ENCODE measurements around the gene RRAD.
"Not testable (repeated sequence)": the region's sequence is repeated elsewhere in the genome, so short reads cannot be mapped to it uniquely, and the experiment has no call there.

The RRAD gene

GRCh38 chr16:66936889-66937554 lies 11.7 kb upstream of the RRAD start:
- Mint-ChIP-seq H3K27ac (no peak overlapping the region), H3K27me3 (ENCODE audit: low read depth) (no peaks in the 10 kb centered on the region), H3K9me3 (no peaks in the 10 kb centered on the region), H3K4me1 (peaks cover 29% of the 10 kb centered on the region), H3K4me3 (peak overlapping the region; percentile 94 to 99 (median 99)), H3K36me3 (ENCODE audit: low read depth) (peaks cover 24% of the 10 kb centered on the region)
- no peak for TF ChIP-seq CTCF (IDR thresholded peaks at IDR 0.05; ENCODE audit: unreplicated experiment in 3 of 3)

DNA sequence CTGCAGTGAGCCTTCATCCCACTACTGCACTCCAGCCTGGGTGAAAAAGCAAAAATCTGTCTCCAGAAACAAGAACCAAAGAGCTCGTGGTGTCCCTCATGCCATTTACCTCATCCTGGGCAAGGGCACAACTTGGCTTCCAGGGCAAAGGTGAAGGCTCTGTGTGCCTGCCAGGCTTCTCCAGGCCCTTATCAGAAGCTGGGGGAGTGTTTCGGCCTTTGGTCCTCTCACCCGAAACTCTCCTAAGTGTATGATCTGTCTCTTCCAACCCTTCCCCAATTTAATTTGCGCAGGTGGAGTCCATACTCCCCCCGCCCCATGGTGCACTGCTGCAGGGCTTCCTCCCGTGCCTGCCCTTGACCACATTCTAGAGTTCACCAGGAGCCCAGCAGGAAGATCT lies 11.1 kb upstream of the RRAD start:
- H3K4me1 Mint-ChIP-seq = peaks cover 29% of the 10 kb centered on the region
- no peaks in the 10 kb centered on the region for H3K9me3 Mint-ChIP-seq
- H3K27me3 Mint-ChIP-seq (ENCODE audit: low read depth) = no peaks in the 10 kb centered on the region
- TF ChIP-seq CTCF (IDR thresholded peaks at IDR 0.05; ENCODE audit: unreplicated experiment in 3 of 3) = no peak
- H3K36me3 Mint-ChIP-seq (ENCODE audit: low read depth) = peaks cover 23% of the 10 kb centered on the region
- H3K4me3 Mint-ChIP-seq = peak overlapping the region; percentile 94 to 99 (median 99)
- H3K27ac Mint-ChIP-seq = no peak overlapping the region

GRCh38 chr16:66935314-66936011 lies 10.1 kb upstream of the RRAD start, which contains the start of gene CES2:
TSS of gene CES2 (plus strand) at chr16:66935516. CDS start at chr16:66935636, 120 bp downstream.
- H3K27me3 Mint-ChIP-seq (ENCODE audit: low read depth) = no peaks in the 10 kb centered on the region
- peaks cover 22% of the 10 kb centered on the region for H3K36me3 Mint-ChIP-seq (ENCODE audit: low read depth)
- H3K27ac Mint-ChIP-seq = peak within 1 kb of the TSS; percentile 86 to 95 (median 93)
- no peaks in the 10 kb centered on the region for H3K9me3 Mint-ChIP-seq
- H3K4me3 Mint-ChIP-seq = peak within 1 kb of the TSS; percentile 94 to 99 (median 99)
- H3K4me1 Mint-ChIP-seq = peaks cover 29% of the 10 kb centered on the region
- no peak for TF ChIP-seq CTCF (IDR thresholded peaks at IDR 0.05; ENCODE audit: unreplicated experiment in 3 of 3)

DNA sequence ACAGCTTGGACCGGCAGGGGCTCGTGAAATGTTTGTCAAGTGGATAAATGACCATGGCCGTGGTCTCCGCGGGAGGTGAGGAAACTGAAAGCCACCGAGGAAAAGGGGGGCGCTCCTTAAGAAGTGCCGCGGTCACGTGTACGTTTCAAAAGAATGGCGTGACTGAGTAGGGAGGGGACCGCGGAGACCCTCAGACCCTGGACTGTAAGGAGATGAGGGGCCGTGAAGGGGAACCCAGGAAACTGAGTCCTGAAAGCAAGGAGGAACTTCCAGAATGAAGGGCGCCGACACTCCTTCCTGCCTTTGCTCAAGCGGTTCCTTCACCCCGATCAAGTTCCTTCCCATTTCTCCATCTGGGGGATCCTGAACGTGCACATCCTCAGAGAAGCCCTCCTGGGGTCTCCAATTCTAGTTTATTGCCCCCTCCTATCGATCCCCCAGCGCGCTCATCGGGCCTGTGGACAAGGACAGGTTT lies 9.5 kb upstream of the RRAD start:
- H3K9me3 Mint-ChIP-seq; H3K27me3 Mint-ChIP-seq (ENCODE audit: low read depth): not testable (repeated sequence)
- H3K36me3 Mint-ChIP-seq (ENCODE audit: low read depth) = peaks cover 20% of the 10 kb centered on the region
- H3K4me3 Mint-ChIP-seq = peak overlapping the region; percentile 94 to 99 (median 99)
- peak overlapping the region; percentile 86 to 95 (median 93) for H3K27ac Mint-ChIP-seq
- H3K4me1 Mint-ChIP-seq = peaks cover 29% of the 10 kb centered on the region

- H3K4me1 Mint-ChIP-seq = peaks cover 29% of the 10 kb centered on the region
- no peak for TF ChIP-seq CTCF (IDR thresholded peaks at IDR 0.05; ENCODE audit: unreplicated experiment in 3 of 3)
- H3K4me3 Mint-ChIP-seq = peak within 1 kb of the TSS; percentile 94 to 99 (median 99)
- no peaks in the 10 kb centered on the region for H3K27me3 Mint-ChIP-seq (ENCODE audit: low read depth)
- no peaks in the 10 kb centered on the region for H3K9me3 Mint-ChIP-seq
- H3K27ac Mint-ChIP-seq = peak within 1 kb of the TSS; percentile 86 to 95 (median 93)
- H3K36me3 Mint-ChIP-seq (ENCODE audit: low read depth) = peaks cover 17% of the 10 kb centered on the region
Observed at GRCh38 chr16:66934138-66934838, 9.0 kb upstream of the RRAD start, which contains the start of gene CIAO2B. TSS of gene CIAO2B (minus strand) at chr16:66934402. CDS start at chr16:66934364, 38 bp downstream.

- Mint-ChIP-seq H3K4me3 (peak overlapping the region; percentile 94 to 99 (median 99)), H3K36me3 (ENCODE audit: low read depth) (peaks cover 17% of the 10 kb centered on the region), H3K27me3 (ENCODE audit: low read depth) (no peaks in the 10 kb centered on the region), H3K27ac (peak overlapping the region; percentile 86 to 95 (median 93)), H3K9me3 (no peaks in the 10 kb centered on the region), H3K4me1 (peaks cover 29% of the 10 kb centered on the region)
- TF ChIP-seq CTCF (IDR thresholded peaks at IDR 0.05; ENCODE audit: unreplicated experiment in 3 of 3) = no peak
Observed at GRCh38 chr16:66933776-66934137, 8.4 kb upstream of the RRAD start.
